ENCODE data around the gene CEP19. TPM values are rescaled to one million over a fixed set of nuclear protein-coding genes. Genes with fewer than 3 reads are reported as not detected.

CEP19 gene
- total and polyA plus RNA-seq, 2 of the 8 experiments (the other 6 are each of a cell fraction or from before 2014, with no cell fraction given): 0.95 to 1.6 TPM

DNA sequence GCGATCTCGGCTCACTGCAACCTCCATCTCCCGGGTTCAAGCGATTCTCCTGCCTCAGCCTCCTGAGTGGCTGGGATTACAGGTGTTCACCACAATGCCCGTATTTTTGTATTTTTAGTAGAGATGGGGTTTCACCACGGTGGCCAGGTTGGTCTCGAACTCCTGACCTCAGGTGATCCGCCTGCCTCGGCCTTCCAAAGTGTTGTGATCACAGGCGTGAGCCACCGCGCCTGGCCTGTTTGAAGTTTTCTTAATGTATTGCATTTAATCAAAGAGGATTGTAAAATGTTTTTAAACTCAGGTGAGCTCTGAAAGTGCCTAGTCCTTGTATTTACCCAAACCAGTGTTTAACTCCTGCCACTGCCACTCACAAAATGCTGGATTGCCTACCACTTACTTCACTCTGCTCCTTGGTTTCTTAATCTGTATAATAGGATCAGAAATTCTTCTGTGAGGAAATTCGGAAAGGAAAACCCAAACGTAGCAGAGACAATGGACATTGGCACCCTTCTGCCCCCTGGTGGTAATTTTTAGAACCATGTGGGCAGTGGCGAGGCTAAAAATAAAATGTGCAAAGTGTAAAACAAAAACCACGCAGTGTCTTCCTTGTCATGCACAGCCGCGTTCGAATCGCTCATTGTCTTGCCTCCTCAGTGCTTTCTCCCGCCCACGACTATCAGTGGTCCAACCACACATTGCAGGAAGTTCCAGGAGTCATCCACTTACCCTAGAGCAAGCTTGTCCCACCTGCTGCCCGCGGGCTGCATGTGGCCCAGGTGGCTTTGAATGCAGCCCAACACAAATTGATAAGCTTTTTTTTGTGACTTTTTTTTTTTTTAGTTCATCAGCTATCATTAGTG, 27.3 kb downstream of the CEP19 start (continued):
- TF ChIP-seq BCL11A (IDR thresholded peaks at IDR 0.05; ENCODE audit: low read depth in 2 of 2, low read length in 2 of 2): no peak
- no peak for TF ChIP-seq PHF8 (conservative IDR thresholded peaks at IDR 0.05; ENCODE audit: low read depth, low read length)
- TF ChIP-seq HDAC6 (IDR thresholded peaks at IDR 0.05; ENCODE audit: low read depth, low read length): no peak
- TF ChIP-seq YY1 (IDR thresholded peaks at IDR 0.05; ENCODE audit: low read depth, low read length): no peak
- no peak for TF ChIP-seq ASH2L (IDR thresholded peaks at IDR 0.05; ENCODE audit: low read length)
- no peak for TF ChIP-seq POLR2AphosphoS5 (IDR thresholded peaks at IDR 0.05; ENCODE audit: low read depth, low read length)
- TF ChIP-seq, protein P1, sequence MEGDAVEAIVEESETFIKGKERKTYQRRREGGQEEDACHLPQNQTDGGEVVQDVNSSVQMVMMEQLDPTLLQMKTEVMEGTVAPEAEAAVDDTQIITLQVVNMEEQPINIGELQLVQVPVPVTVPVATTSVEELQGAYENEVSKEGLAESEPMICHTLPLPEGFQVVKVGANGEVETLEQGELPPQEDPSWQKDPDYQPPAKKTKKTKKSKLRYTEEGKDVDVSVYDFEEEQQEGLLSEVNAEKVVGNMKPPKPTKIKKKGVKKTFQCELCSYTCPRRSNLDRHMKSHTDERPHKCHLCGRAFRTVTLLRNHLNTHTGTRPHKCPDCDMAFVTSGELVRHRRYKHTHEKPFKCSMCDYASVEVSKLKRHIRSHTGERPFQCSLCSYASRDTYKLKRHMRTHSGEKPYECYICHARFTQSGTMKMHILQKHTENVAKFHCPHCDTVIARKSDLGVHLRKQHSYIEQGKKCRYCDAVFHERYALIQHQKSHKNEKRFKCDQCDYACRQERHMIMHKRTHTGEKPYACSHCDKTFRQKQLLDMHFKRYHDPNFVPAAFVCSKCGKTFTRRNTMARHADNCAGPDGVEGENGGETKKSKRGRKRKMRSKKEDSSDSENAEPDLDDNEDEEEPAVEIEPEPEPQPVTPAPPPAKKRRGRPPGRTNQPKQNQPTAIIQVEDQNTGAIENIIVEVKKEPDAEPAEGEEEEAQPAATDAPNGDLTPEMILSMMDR (IDR thresholded peaks at IDR 0.05; ENCODE audit: control extremely low read depth in 1 of 3, insufficient read depth in 1 of 3, low read depth in 1 of 3, low read length in 3 of 3): peak; percentile 32 to 81 (median 62)
